Osteocyte (in vitro differentiated cells): ENCODE data around the gene GPC3. TPM values are rescaled to one million over a fixed set of nuclear protein-coding genes. Genes with fewer than 3 reads are reported as not detected.
A peak's percentile ranks its signal among the peaks of the same experiment; 100 is the strongest.

ENCODE experiments used
- DNase-seq: peaks from one replicate; pipeline ENCODE4 v3.0.0; 2021; ENCODE audit warnings: mixed read lengths; ENCODE audit not compliant: unreplicated experiment; ENCODE audit errors: extremely low spot score
- H3K27ac Mint-ChIP-seq: one replicate; pipeline ENCODE4 v1.8.0; 2021; ENCODE audit warnings: mild to moderate bottlenecking, mixed read lengths; ENCODE audit not compliant: unreplicated experiment
- H3K27me3 Mint-ChIP-seq: one replicate; pipeline ENCODE4 v1.8.0; 2021; ENCODE audit warnings: mixed read lengths; ENCODE audit not compliant: unreplicated experiment
- H3K36me3 Mint-ChIP-seq: one replicate; pipeline ENCODE4 v1.8.0; 2021; ENCODE audit warnings: mixed read lengths; ENCODE audit not compliant: unreplicated experiment
- H3K4me1 Mint-ChIP-seq: one replicate; pipeline ENCODE4 v1.8.0; 2021; ENCODE audit warnings: mixed read lengths; ENCODE audit not compliant: unreplicated experiment
- H3K4me3 Mint-ChIP-seq: one replicate; pipeline ENCODE4 v1.8.0; 2021; ENCODE audit warnings: mild to moderate bottlenecking, moderate library complexity, mixed read lengths; ENCODE audit not compliant: unreplicated experiment
- H3K9me3 Mint-ChIP-seq: one replicate; pipeline ENCODE4 v1.8.0; 2021; ENCODE audit warnings: mixed read lengths; ENCODE audit not compliant: unreplicated experiment
- total RNA-seq: library from RNA; stranded (reverse); gene quantifications from 2 replicates; pipeline ENCODE4 v1.2.1, GENCODE V29; 2021
- TF ChIP-seq, protein P1 (sequence below): fragments of 200-600 bp; sonication (generic); IDR thresholded peaks from 2 replicates; pipeline ENCODE4 v1.5.0; 2021; ENCODE audit warnings: antibody characterized with exemption, mild to moderate bottlenecking, moderate library complexity

Gene GPC3
- total RNA-seq, 1 donor from 2014 or later: 19.6 TPM

DNA sequence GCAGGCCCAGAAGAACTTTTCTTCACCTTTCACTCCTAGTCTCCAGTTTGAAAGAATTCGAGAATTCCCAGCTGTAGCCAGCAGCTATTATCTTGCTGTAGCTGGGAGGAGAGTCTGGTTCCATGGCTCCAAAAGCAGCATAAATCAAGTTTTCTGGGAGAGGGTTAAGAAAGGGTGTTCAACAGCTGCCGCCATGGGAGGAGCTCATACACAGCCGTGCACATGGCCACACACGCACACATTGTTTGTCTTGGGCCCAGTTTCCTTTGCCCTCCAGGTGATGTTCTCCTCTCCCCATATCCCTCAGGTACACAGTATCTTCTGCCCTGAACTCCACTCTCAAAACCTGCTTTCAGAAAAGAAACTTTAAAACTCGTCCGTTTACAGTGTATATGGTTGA lies 4.1 kb upstream of the GPC3 start:
- TF ChIP-seq, protein P1, sequence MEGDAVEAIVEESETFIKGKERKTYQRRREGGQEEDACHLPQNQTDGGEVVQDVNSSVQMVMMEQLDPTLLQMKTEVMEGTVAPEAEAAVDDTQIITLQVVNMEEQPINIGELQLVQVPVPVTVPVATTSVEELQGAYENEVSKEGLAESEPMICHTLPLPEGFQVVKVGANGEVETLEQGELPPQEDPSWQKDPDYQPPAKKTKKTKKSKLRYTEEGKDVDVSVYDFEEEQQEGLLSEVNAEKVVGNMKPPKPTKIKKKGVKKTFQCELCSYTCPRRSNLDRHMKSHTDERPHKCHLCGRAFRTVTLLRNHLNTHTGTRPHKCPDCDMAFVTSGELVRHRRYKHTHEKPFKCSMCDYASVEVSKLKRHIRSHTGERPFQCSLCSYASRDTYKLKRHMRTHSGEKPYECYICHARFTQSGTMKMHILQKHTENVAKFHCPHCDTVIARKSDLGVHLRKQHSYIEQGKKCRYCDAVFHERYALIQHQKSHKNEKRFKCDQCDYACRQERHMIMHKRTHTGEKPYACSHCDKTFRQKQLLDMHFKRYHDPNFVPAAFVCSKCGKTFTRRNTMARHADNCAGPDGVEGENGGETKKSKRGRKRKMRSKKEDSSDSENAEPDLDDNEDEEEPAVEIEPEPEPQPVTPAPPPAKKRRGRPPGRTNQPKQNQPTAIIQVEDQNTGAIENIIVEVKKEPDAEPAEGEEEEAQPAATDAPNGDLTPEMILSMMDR: no peak
- no peak for DNase-seq
- H3K4me1 Mint-ChIP-seq: peaks cover 11% of the 10 kb centered on the region

DNA sequence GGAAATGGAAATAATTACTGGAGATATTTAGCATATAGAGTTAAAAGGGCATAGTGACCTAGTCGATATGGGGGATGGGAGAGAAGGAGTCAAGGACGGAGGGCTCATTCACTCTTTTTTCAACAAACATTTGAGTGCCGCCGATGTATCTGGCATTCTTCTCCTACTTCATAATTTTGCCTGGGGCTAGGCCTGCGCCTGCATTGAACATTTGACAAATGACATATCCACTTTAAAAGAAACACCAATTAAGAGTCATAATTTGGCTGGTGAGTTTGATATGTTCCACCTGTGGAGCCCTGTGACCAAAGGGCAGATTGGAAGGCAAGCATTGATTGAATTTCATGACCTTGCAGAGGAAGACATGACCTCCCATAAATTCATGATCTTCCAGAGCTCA lies 2.6 kb upstream of the GPC3 start:
- no peak for DNase-seq
- TF ChIP-seq, protein P1: no peak
- peaks cover 2% of the 10 kb centered on the region for H3K36me3 Mint-ChIP-seq
- H3K27me3 Mint-ChIP-seq: peaks cover 27% of the 10 kb centered on the region
- no peaks in the 10 kb centered on the region for H3K9me3 Mint-ChIP-seq
- no peak overlapping the region for H3K4me3 Mint-ChIP-seq
- H3K4me1 Mint-ChIP-seq: peaks cover 15% of the 10 kb centered on the region
- no peak overlapping the region for H3K27ac Mint-ChIP-seq

More for the DNA sequence above, 4.1 kb upstream of the GPC3 start:
- H3K36me3 Mint-ChIP-seq: no peaks in the 10 kb centered on the region
- H3K9me3 Mint-ChIP-seq: no peaks in the 10 kb centered on the region
- no peak overlapping the region for H3K4me3 Mint-ChIP-seq
- no peak overlapping the region for H3K27ac Mint-ChIP-seq
- peaks cover 14% of the 10 kb centered on the region for H3K27me3 Mint-ChIP-seq

DNA sequence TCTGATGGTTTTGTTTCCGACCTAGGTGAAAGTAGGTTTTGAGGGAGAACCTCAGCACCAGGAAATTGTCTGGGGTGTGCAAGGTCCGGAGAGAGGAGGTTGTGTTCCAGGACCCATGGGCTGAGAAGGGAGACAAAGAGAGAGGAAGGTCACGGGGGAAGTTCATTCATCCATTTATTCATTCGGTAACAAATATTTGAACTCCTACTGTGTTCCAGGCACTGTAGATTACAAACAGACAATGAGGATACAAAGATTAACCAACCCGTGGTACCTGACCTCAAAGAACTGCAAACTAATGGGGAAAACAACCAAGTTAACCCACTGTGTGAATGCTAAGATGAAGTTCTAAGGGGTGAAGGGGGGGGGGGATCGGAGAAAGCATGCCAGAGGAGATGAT lies 1.8 kb upstream of the GPC3 start:
- Mint-ChIP-seq H3K27ac (no peak overlapping the region), H3K9me3 (no peaks in the 10 kb centered on the region), H3K27me3 (peaks cover 28% of the 10 kb centered on the region), H3K4me3 (no peak overlapping the region), H3K4me1 (peaks cover 15% of the 10 kb centered on the region), H3K36me3 (peaks cover 2% of the 10 kb centered on the region)
- TF ChIP-seq, protein P1: no peak
- no peak for DNase-seq

DNA sequence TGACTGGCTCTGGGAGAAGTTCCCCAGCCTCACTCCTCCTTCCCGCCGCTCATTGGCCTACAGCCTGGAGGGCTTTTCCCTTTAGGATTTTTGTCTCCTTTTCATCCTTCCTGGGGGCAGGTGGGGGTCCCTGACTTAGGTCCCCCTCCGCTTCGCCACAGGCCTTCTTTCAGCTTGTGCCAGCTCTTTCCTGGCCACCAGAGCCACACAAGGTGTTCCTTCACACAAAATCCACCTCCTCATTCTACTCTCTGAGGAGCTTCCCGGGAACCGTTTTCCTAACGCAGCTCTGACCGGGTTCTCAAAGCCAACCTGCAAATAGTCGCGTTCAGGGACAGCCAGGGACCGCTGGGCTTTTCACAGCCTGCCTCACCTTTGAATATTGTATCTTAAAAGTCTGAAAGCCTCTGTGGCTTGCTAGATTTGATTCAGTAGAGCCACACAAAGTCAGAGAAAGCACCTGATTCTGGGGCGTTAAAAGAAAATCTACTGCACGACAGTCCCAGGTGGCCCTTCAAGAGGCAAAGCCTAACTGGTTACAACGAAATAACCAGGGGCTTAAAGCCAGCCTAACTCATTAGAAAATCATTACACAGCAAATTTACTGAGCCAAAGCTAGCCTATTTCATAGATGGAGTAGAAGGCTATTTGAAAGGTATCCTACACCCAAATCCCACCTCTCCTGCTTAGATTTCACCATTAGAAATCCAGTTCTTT lies 731 bp upstream of the GPC3 start:
- Mint-ChIP-seq H3K4me3 (peak overlapping the region; percentile 78), H3K27me3 (peaks cover 28% of the 10 kb centered on the region), H3K4me1 (peaks cover 21% of the 10 kb centered on the region)

DNA sequence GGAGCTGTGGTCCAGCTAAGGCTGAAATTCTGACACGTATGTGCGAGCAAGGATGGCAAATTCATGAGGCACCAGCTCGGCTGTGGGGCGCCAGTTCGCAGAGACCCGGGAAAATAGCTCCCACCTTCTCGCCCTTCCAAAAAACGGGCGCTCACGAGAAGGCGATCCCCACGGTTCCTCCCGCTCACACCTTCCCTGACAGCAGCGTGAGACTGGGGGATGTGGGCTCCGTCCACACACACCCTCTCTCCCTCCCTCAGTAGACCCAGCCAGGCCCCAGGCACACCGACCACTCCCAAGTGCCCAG lies 584 bp downstream of the GPC3 start:
- Mint-ChIP-seq H3K36me3 (peaks cover 2% of the 10 kb centered on the region), H3K27me3 (peaks cover 28% of the 10 kb centered on the region), H3K4me3 (peak overlapping the region; percentile 69), H3K9me3 (no peaks in the 10 kb centered on the region), H3K27ac (no peak overlapping the region), H3K4me1 (peaks cover 34% of the 10 kb centered on the region)
- TF ChIP-seq, protein P1: no peak
- no peak for DNase-seq

More for the DNA sequence above, 731 bp upstream of the GPC3 start:
- DNase-seq: no peak
- no peaks in the 10 kb centered on the region for H3K9me3 Mint-ChIP-seq
- H3K36me3 Mint-ChIP-seq: peaks cover 2% of the 10 kb centered on the region
- TF ChIP-seq, protein P1: no peak
- no peak overlapping the region for H3K27ac Mint-ChIP-seq
